ENCODE measurements around the gene MAEA. TPM values are rescaled to one million over a fixed set of nuclear protein-coding genes. Genes with fewer than 3 reads are reported as not detected.

MAEA gene
- polyA plus RNA-seq, 2 of the 4 experiments (the other 2 are of a cell fraction), result 46.1 to 58.4 TPM

DNA sequence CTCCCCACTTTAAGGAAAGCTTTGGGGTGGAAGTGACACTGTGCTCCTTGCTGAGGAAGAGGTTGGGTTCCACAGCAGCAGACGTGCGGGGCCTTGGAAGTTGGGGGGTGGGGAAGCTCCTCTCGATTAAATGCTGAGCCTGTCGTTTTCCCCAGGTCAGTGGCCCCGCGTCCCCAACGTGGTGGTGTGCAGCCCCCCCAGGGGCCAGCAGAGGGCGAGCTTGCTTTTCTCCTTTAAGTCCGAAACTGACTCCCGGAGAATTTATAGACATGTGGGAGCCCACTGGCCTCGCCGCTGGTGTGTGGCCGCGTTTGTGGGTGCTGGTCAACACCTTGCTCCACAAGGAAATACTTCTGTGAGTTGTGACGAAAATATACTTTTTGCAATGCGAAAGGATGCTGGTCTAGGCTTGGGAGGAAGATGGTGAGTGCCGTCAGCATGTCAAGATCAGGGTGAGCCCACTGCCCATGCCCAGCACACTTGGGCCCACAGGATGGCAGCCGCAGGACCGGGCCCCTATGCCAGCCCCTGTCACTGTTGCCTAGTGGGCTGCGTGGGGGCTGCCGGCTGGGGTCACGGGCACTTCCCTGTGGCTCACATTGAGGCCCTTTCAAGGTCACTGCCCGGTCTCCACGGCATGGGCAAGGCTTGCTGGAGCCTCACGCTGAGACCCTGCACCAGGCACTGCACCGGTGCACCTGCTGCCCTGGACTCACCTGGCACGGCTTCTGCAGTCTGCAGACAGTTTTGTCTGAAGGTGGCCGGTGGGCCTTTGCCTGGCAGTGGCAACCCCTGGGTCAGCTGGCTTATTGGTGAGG, 66.7 kb downstream of the MAEA start:
- TF ChIP-seq SMC3 (IDR thresholded peaks at IDR 0.05) (peak; percentile 49), KDM1A (IDR thresholded peaks at IDR 0.05; ENCODE audit: low read depth) (no peak), RAD21 (conservative IDR thresholded peaks at IDR 0.05 in 1 of 2, IDR thresholded peaks at IDR 0.05 in 1 of 2) (peak; percentile 59 to 64), MAFK (IDR thresholded peaks at IDR 0.05; ENCODE audit: partially characterized antibody) (peak; percentile 78)
- TF ChIP-seq, protein P1, sequence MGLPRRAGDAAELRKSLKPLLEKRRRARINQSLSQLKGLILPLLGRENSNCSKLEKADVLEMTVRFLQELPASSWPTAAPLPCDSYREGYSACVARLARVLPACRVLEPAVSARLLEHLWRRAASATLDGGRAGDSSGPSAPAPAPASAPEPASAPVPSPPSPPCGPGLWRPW (IDR thresholded peaks at IDR 0.05), result no peak
- TF ChIP-seq, protein P2, sequence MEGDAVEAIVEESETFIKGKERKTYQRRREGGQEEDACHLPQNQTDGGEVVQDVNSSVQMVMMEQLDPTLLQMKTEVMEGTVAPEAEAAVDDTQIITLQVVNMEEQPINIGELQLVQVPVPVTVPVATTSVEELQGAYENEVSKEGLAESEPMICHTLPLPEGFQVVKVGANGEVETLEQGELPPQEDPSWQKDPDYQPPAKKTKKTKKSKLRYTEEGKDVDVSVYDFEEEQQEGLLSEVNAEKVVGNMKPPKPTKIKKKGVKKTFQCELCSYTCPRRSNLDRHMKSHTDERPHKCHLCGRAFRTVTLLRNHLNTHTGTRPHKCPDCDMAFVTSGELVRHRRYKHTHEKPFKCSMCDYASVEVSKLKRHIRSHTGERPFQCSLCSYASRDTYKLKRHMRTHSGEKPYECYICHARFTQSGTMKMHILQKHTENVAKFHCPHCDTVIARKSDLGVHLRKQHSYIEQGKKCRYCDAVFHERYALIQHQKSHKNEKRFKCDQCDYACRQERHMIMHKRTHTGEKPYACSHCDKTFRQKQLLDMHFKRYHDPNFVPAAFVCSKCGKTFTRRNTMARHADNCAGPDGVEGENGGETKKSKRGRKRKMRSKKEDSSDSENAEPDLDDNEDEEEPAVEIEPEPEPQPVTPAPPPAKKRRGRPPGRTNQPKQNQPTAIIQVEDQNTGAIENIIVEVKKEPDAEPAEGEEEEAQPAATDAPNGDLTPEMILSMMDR (IDR thresholded peaks at IDR 0.05), result peak; percentile 49
- Histone ChIP-seq H3K4me3 (no peak overlapping the region), H3K9me3 (no peaks in the 10 kb centered on the region), H3K4me1 (0 out of 3 replicates have a peak, but pooled peaks cover 3% of the 10 kb centered on the region), H3K27ac (no peak overlapping the region), H3K4me2 (no peak overlapping the region)
- peak; percentile 51 to 63; a peak in 3 of 6 replicates for ATAC-seq
- POLR2A ChIA-PET, result interaction anchor here (0.7 kb wide), 1 partner anchor 10 kb away, joined by 3 read pairs; no protein-coding TSS in a partner anchor
- CTCF ChIA-PET, result interaction anchor here (0.6 to 5.0 kb wide), 28 partner anchors 9 to 372 kb away, joined by 3 to 29 read pairs (median 3); partner anchors contain the start of gene UVSSA
- 64% methylated on average over 18 of the region's 28 CpGs for WGBS (ENCODE audit: missing lambda C conversion rate)
- FAIRE-seq, result no peak
- DNase-seq (ENCODE audit: low read depth in 1 of 2, low spot score in 1 of 2), result peak; percentile 61

DNA sequence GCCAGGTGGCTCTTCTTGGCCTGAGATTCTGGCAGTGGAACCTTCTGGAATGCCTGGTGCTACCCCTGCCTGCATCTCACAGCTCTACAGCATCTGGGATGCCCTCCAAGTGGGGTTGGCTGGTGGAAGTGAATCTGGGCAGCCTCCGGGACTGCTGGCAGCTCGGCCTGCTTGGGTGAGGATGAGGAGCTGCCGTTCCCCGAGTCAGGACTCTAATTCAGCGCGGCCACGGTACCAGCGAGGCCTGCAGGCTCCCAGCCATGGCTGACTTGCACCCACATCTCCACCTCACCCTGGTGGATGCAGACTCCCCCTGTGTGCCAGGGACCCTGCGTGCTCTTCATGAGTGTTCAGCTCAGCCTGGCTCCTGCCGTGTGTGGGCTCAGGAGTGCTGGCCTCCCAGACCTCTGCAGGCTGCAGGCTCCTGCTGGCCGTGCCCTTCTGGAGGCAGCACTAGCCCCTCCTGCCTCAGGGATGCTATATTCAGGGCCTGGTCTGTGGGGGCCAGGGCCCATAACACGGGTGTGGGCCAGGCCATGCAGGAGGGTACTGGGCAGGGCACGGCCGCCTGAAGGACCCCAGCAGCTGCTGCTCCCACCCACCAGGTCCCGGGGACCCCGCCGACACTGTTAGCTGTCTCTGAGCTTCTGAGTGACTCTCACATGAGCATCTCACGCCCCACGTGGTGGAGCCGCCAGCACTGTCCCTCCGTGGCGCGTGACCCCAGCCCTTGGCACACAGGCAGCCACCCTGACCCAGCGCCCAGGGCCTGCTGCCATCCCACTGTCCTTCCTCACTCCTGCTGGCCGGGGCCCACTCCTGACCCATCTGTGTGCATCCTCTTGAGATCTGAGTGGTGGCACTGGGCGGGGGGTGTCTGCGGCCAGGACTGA, 67.9 kb downstream of the MAEA start:
- DNase-seq (ENCODE audit: low read depth in 1 of 2, low spot score in 1 of 2) (no peak), FAIRE-seq (no peak), ATAC-seq (no peak)
- WGBS (ENCODE audit: missing lambda C conversion rate), result 92% methylated on average over 2 of the region's 27 CpGs
- Histone ChIP-seq H3K27ac (no peak overlapping the region), H3K4me2 (no peak overlapping the region), H3K9me3 (no peaks in the 10 kb centered on the region), H3K4me1 (no peaks in the 10 kb centered on the region), H3K4me3 (no peak overlapping the region)
- TF ChIP-seq GATA3 (IDR thresholded peaks at IDR 0.05; ENCODE audit: borderline replicate concordance), result no peak
- POLR2A ChIA-PET, result no interaction called here
- CTCF ChIA-PET, result interaction anchor here (0.8 to 5.0 kb wide), 4 partner anchors 11 to 273 kb away, joined by 3 to 29 read pairs (median 5); no protein-coding TSS in a partner anchor

DNA sequence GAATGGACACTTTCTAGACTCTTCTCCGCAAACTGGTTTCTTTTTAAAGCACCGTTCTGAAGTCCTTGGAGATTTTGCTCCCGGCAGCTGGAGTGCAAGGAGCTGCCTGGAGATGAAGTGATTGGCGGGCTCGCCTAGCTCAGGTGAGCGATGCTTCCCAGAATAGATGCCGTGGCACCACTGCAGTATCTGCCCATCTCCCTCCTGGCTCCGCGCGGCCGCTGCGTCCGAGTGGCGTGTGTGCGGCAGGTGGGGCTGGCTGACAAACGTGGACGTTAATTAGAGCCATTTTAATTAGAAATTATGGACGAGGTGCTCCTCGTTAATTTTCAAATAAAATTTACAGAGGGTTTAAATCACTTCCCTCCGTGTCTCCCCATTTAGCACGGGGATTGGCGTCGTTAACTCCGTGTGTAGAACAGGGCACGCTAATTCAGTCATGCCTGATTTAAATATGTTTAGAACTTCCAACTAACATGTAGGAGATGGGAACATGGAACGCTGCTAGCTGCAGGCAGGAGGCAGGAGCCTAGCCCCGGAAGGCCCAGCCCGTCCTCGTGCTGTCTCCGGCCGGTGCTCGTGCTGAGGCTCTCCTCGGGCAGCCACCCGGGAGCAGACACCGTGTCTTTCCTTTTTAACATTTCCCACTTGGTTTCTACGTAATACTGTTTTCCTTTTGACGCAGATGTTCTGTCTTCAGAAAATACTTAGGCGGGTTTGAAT, 68.9 kb downstream of the MAEA start:
- Histone ChIP-seq H3K4me2 (no peak overlapping the region), H3K4me1 (no peaks in the 10 kb centered on the region), H3K9me3 (no peaks in the 10 kb centered on the region), H3K27ac (no peak overlapping the region), H3K4me3 (no peak overlapping the region)
- ChIA-PET POLR2A (no interaction called here), CTCF (interaction anchor here (0.7 to 5.0 kb wide), 3 partner anchors 154 to 360 kb away, joined by 3 to 29 read pairs (median 3); no protein-coding TSS in a partner anchor)
- DNase-seq (ENCODE audit: low read depth in 1 of 2, low spot score in 1 of 2) (no peak), FAIRE-seq (no peak), ATAC-seq (no peak)
- TF ChIP-seq, protein P3, sequence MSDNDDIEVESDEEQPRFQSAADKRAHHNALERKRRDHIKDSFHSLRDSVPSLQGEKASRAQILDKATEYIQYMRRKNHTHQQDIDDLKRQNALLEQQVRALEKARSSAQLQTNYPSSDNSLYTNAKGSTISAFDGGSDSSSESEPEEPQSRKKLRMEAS (IDR thresholded peaks at IDR 0.05), result no peak
- no peak for TF ChIP-seq ZFP36 (IDR thresholded peaks at IDR 0.05; ENCODE audit: borderline replicate concordance, partially characterized antibody)
- TF ChIP-seq HOXB5 (CRISPR knock-in tag; IDR thresholded peaks at IDR 0.05), result no peak
- TF ChIP-seq RNF2 (IDR thresholded peaks at IDR 0.05; ENCODE audit: borderline replicate concordance, low read depth), result no peak
- TF ChIP-seq RCOR1 (IDR thresholded peaks at IDR 0.05; ENCODE audit: low read depth, low read length), result no peak
- no peak for TF ChIP-seq TP53 (CRISPR knock-in tag; IDR thresholded peaks at IDR 0.05)
- TF ChIP-seq, protein P4, sequence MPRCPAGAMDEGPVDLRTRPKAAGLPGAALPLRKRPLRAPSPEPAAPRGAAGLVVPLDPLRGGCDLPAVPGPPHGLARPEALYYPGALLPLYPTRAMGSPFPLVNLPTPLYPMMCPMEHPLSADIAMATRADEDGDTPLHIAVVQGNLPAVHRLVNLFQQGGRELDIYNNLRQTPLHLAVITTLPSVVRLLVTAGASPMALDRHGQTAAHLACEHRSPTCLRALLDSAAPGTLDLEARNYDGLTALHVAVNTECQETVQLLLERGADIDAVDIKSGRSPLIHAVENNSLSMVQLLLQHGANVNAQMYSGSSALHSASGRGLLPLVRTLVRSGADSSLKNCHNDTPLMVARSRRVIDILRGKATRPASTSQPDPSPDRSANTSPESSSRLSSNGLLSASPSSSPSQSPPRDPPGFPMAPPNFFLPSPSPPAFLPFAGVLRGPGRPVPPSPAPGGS (IDR thresholded peaks at IDR 0.05), result no peak
- no peak for TF ChIP-seq NFE2L2 (conservative IDR thresholded peaks at IDR 0.05; ENCODE audit: low read length)
- WGBS (ENCODE audit: missing lambda C conversion rate), result 91% methylated on average over 38 of the region's 38 CpGs

Data from A549 (cell line).